HUES64 (cell line): ENCODE measurements around the gene CACNA1B.

Experiments used
- H3K27ac ChIP-seq: 2 replicates; pipeline ENCODE4 v1.7.0; 2013; ENCODE audit warnings: low read depth, low read length, inconsistent platforms
- H3K27me3 ChIP-seq: 2 replicates; pipeline ENCODE4 v1.6.1; 2013; ENCODE audit warnings: mild to moderate bottlenecking, low read length; ENCODE audit not compliant: insufficient read depth
- H3K36me3 ChIP-seq: 2 replicates; pipeline ENCODE4 v1.6.1; 2013; ENCODE audit warnings: mild to moderate bottlenecking, low read length; ENCODE audit not compliant: insufficient read depth
- H3K4me1 ChIP-seq: 2 replicates; pipeline ENCODE4 v1.6.1; 2013; ENCODE audit warnings: mild to moderate bottlenecking, low read length, moderate library complexity; ENCODE audit not compliant: insufficient read depth
- H3K4me3 ChIP-seq: 2 replicates; pipeline ENCODE4 v1.5.1; 2013; ENCODE audit warnings: mild to moderate bottlenecking, low read length, moderate library complexity
- H3K9ac ChIP-seq: 2 replicates; pipeline ENCODE4 v1.6.1; 2013; ENCODE audit warnings: mild to moderate bottlenecking, low read depth, low read length
- H3K9me3 ChIP-seq: 2 replicates; pipeline ENCODE4 v1.6.1; 2013; ENCODE audit warnings: low read depth, low read length; ENCODE audit not compliant: insufficient read depth
- WGBS: fragments of 150-250, 120-280 bp; methylation state at CpG from one replicate; pipeline ENCODE4 v1.1.7; 2013; ENCODE audit warnings: missing lambda C conversion rate; 5-methylcytosine and 5-hydroxymethylcytosine counted together

The CACNA1B gene

DNA sequence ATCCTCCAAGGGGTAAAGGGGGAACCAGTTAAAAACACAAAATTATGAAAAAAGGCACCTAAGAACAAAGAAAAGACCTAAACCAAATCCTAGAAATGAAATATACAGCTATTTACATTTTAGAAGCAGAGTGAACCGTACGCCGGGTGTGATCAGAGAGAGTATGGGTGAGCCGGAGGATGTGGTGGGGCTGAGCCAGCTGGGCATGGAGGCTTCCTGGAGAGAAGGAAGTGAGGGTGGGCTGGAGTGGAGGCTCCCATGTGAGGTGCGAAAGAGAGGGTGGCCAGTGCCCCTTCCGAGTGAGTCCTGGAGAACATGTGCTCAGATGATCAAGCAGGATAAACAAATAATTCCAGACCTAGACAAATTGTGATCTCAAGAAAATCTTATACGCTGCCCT, 111.6 kb downstream of the CACNA1B start:
- Histone ChIP-seq H3K9me3 (peaks cover 66% of the 10 kb centered on the region), H3K4me1 (no peaks in the 10 kb centered on the region)

DNA sequence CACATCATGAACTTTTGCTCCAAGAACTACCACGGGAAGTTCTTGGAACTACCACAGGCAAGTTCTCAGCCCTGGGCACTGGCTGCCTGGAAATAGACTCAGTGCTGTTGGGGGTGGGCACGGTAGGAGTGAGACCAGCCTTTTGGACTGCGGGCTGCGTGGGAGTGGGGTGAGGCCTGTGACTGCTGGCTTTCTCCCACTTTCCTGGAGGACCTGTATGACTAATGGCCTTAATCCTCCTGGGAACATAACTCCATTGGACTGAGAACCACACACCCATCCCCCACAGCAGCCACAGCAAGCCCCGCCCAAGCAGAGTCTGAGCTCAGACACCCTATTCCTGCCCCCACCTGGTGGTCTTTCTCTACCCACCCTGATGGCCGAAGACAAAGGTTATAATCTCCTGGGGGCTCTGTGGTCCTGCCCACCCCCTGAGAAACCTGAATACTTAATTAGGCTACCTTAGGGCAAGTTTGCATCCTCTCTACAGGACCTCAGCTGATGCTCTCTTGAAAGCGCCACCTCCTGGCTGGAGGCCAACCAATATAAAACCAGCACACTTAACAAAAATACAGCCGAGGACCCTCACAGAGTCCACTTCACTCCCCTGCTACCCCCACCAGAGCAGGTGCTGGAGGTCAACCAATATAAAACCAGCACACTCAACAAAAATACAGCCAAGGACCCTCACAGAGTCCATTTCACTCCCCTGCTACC, 112.6 kb downstream of the CACNA1B start:
- Histone ChIP-seq H3K4me1 (no peaks in the 10 kb centered on the region), H3K9ac (no peak overlapping the region), H3K27ac (no peak overlapping the region), H3K4me3 (no peak overlapping the region), H3K36me3 (peaks cover 18% of the 10 kb centered on the region), H3K27me3 (no peaks in the 10 kb centered on the region), H3K9me3 (peaks cover 69% of the 10 kb centered on the region)
- whole genome bisulfite sequencing: 88% methylated on average over 8 of the region's 8 CpGs

More for the DNA sequence above, 111.6 kb downstream of the CACNA1B start:
- no peaks in the 10 kb centered on the region for H3K27me3 ChIP-seq
- WGBS: 94% methylated on average over 7 of the region's 7 CpGs
- no peak overlapping the region for H3K4me3 ChIP-seq
- H3K9ac ChIP-seq: no peak overlapping the region
- peaks cover 26% of the 10 kb centered on the region for H3K36me3 ChIP-seq
- no peak overlapping the region for H3K27ac ChIP-seq

DNA sequence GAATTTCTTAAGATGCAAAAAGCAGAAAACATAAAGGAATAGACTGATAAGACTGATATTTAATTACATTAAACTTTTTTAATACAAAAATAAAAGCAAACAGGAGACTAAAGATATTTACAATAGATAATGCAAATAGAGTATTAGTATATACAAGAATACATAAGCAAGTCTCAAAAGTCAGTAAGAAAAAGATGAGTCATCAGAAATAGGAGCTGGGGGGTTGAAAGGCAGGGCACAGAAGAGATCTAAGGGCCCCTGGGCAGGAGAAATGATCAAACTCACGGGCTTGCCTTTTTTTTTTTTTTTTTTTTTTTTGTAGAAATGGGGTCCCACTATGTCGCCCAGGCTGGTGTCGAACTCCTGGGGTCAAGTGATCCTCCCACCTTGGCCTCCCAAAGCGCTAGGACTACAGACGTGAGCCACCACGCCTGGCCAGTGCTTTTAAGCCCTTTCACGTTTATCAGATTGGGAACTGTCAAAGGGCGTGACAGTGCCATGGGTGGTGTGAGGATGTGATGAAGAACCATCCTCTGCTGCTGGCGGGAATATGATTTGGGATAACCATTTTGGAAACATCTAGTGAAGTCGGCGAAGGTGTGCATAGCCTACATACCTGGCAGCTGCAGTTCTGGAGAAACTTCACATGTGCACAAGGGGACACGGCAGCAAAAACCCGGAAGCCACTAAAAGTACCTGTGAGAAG, 126.1 kb downstream of the CACNA1B start:
- no peaks in the 10 kb centered on the region for H3K9me3 ChIP-seq
- H3K4me3 ChIP-seq: no peak overlapping the region
- WGBS: 84% methylated on average over 13 of the region's 13 CpGs
- H3K36me3 ChIP-seq: no peaks in the 10 kb centered on the region
- no peak overlapping the region for H3K27ac ChIP-seq
- H3K27me3 ChIP-seq: no peaks in the 10 kb centered on the region
- no peak overlapping the region for H3K9ac ChIP-seq
- H3K4me1 ChIP-seq: no peaks in the 10 kb centered on the region

DNA sequence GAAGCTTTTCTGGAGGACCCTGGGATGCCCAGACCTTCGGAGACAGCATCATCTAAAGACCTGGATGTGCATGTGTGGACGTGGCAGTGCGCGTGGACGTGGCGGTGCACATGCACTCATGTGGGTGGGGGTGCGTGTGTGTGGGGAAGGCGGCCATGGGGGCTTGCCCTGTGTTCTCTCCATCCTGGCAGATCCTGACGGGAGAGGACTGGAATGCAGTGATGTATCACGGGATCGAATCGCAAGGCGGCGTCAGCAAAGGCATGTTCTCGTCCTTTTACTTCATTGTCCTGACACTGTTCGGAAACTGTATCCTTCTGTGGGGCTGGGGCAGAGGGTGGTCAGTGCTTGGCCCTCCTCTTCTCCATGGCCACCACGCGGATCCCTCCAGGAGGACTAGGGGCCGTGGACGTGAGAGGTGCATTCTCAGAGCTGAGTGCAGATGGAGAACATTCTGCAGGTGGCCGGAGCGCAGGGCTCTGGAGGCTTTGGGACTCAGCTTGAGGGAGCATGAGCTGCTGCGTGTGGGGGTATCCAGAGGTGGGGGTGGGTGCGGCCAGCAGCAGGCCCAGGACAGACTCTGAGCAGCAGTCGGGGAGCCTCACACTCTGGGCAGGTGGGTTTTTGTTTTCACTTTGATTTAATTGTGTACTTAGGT, 129.1 kb downstream of the CACNA1B start:
- no peak overlapping the region for H3K4me3 ChIP-seq
- no peaks in the 10 kb centered on the region for H3K4me1 ChIP-seq
- no peak overlapping the region for H3K9ac ChIP-seq
- no peaks in the 10 kb centered on the region for H3K27me3 ChIP-seq
- H3K36me3 ChIP-seq: no peaks in the 10 kb centered on the region
- H3K27ac ChIP-seq: no peak overlapping the region
- whole genome bisulfite sequencing: 89% methylated on average over 25 of the region's 25 CpGs
- no peaks in the 10 kb centered on the region for H3K9me3 ChIP-seq

DNA sequence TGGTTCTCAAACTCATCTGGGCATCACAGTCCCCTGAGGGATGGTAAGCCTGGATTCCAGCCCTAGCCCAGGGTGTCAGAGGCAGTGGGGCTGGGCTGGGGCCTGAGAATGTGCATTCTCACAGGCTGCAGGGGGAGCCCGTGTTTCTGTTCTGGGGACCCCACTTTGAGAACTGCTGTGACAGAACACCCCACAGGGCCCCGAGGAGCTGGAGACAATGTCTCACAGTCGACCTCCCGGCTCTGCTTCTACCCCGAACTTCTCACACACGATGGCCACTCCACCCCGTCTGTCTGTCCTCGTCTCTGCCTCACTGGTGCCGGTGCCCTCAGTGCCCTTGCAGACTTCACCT, 130.0 kb downstream of the CACNA1B start:
- H3K9ac ChIP-seq: no peak overlapping the region
- no peaks in the 10 kb centered on the region for H3K4me1 ChIP-seq
- no peaks in the 10 kb centered on the region for H3K36me3 ChIP-seq
- 86% methylated on average over 9 of the region's 9 CpGs for WGBS
- H3K27ac ChIP-seq: no peak overlapping the region
- H3K9me3 ChIP-seq: no peaks in the 10 kb centered on the region
- H3K27me3 ChIP-seq: no peaks in the 10 kb centered on the region
- no peak overlapping the region for H3K4me3 ChIP-seq

DNA sequence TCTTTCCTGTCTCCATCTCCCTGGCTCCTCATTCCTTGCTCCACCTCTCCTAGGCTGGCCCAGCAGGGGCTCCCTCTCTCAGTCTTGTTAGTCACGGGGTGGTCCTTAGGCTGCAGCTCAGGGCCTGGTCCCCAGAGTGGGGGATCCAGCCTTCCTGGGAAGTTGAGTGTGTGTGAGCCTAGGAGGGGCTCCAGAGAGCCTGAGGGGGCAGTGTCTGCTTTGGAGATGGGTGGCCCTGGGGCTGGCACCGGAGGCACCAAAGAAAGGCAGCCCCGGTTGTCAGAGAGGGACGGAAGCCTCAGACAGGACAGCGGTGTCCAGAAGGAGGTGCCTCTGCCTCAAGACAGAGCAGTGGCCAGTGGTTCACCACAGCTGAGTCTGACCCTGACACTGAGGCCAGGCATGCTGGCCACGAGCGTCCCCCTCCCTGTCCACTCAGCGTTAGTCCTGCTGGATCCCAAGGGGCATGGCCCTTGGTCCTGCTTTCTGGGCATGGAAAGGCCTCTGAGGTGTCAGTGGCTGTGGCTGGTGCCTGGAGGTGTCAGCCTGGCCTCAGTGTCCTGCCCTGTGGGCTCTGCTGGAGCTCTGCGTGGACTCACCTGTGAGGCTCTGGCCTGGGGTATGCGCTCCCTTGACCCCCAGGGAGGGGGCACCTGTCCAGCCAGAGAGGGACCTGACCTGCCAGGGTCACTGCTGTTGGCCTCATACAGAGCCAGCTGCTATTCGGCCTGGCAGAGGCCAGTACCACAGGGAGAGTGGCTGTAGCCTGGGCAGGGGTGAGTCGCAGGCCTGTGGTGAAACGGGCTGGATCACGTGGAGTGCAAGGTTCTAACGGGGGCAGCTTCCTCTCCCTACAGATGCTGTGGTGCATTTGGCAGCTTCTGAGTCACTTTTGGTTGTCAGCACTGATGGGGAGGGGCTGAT, 130.6 kb downstream of the CACNA1B start:
- H3K27ac ChIP-seq: no peak overlapping the region
- WGBS: 90% methylated on average over 15 of the region's 15 CpGs

DNA sequence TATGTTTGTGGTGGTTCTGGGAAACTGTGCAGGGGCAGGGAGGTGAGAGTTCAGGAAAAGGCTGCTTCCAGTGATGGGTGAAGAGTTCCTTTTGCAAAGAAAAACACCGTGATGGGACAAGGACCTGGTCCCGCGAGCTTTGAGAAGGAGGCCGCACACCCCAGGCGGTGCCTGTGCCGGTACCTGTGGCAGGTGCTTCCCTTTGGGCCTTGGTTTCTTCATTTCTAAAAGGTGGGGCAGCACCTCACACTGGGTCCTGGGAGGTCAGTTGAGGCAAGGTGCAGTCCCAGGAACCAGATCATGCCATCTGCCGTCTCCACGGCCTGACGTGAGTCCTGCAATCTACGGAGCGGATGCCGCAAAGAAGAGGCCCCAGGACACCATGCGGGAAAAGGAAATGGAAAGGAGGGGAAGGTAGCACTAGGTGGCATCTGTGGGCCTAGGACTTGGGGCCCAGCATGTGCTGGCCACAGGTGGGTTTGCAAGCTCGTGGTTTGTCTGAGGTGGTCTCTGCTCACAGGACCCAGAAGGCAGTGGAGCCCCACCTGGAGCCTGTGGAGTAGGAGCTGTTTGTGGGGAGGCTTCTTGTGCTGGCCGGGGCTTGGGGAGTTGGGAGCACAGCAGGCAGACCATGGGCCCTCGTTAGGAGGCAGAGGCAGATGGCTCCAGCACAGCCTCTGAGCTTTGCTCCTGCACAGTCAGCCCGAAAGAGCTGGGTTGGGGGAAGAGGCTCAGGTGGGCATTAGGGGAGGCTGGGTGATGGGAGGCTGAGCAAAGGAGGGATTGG, 131.6 kb downstream of the CACNA1B start:
- H3K36me3 ChIP-seq: no peaks in the 10 kb centered on the region
- H3K4me1 ChIP-seq: no peaks in the 10 kb centered on the region
- H3K27me3 ChIP-seq: no peaks in the 10 kb centered on the region
- no peak overlapping the region for H3K27ac ChIP-seq
- no peak overlapping the region for H3K9ac ChIP-seq
- WGBS: 88% methylated on average over 17 of the region's 17 CpGs
- no peaks in the 10 kb centered on the region for H3K9me3 ChIP-seq
- no peak overlapping the region for H3K4me3 ChIP-seq

More for the DNA sequence above, 130.6 kb downstream of the CACNA1B start:
- Histone ChIP-seq H3K27me3 (no peaks in the 10 kb centered on the region), H3K4me3 (no peak overlapping the region), H3K4me1 (no peaks in the 10 kb centered on the region), H3K9me3 (no peaks in the 10 kb centered on the region), H3K9ac (no peak overlapping the region), H3K36me3 (no peaks in the 10 kb centered on the region)

DNA sequence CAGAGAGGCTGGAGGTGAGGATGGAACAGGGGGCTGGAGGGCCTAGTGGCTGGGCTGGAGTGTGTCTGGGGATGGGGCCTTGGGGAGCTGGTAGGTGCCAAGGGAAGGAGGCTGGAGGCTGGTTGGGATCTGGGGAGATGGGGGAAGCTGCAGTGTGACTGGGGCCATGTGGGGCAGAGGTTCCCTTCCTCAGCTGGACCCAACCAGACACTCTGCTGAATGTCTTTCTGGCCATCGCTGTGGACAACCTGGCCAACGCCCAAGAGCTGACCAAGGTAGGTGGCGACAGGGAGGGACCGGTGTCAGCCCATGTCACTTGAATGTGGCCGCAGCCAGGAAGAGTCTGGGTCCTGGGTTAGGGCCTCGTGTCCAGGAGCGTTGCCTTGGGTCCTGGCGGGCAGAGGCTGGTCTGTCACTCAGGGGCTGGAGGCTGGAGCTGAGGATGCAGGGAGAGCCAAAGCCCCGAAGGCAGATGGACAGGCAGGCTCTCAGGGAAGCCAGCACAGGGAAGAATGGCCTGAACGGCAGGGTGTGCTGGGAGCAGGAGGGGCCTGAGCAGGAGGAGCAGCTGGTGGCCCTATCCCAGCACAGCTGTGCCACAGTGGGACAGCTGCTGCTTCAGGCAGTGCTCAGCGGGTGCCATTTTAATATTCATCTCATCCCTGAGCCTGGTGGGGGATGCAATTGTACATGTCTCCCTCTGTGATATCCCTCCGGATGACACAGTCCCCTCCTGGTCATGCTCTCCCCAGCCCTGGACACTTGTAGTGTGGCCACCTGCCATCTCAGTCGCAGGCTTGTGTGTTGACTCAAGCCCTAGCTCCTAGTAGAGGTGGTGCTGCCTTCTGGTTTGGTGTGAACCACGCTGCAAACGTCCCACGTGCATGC, 132.5 kb downstream of the CACNA1B start:
- Histone ChIP-seq H3K36me3 (no peaks in the 10 kb centered on the region), H3K27ac (no peak overlapping the region), H3K4me3 (no peak overlapping the region), H3K4me1 (no peaks in the 10 kb centered on the region), H3K9me3 (no peaks in the 10 kb centered on the region), H3K27me3 (no peaks in the 10 kb centered on the region), H3K9ac (no peak overlapping the region)
- 82% methylated on average over 16 of the region's 16 CpGs for WGBS

DNA sequence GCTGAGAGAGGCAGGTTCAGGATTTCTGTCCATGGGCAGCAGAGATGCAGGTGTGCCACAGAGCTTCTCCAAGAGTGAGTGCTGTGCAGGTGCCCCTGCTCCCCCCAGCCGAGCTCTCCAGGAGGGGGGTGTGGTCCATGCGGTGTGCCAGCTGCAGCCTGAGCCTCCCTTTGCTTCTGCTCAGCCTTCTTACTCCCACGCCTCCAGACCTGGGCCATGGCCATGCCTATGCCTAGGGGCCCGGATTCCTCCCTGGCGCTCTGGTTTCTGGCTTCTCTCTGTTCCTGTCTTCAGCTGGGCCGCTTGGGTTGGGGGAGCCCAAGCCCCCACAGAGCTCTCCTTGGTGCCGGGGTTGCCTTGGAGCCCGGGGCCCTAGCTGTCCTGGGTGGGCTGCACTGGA, 133.3 kb downstream of the CACNA1B start:
- peaks cover 3% of the 10 kb centered on the region for H3K36me3 ChIP-seq
- H3K4me1 ChIP-seq: no peaks in the 10 kb centered on the region
- H3K9ac ChIP-seq: no peak overlapping the region
- no peak overlapping the region for H3K4me3 ChIP-seq
- H3K27ac ChIP-seq: no peak overlapping the region
- no peaks in the 10 kb centered on the region for H3K9me3 ChIP-seq
- no peaks in the 10 kb centered on the region for H3K27me3 ChIP-seq
- WGBS: 82% methylated on average over 8 of the region's 8 CpGs
